Gastroesophageal sphincter (tissue), 4 donors: ENCODE results near the gene C6orf118. TPM values are rescaled to one million over a fixed set of nuclear protein-coding genes. Genes with fewer than 3 reads are reported as not detected.

Source experiments
- ATAC-seq: fragments of 150-250 bp; one replicate; pipeline ENCODE4 v1.9.1; 2016; ENCODE audit warnings: mild to moderate bottlenecking, moderate library complexity
- H3K27ac ChIP-seq, 4 donors: fragments of 200-600 bp; sonication (generic) in 3 of 4; 1 replicate in 3 of 4; 2 replicates in 1 of 4; pipeline ENCODE4 v1.5.1; 2016 to 2019
- H3K27me3 ChIP-seq: fragments of 200-600 bp; sonication (generic); one replicate; pipeline ENCODE4 v1.5.1; 2019
- H3K36me3 ChIP-seq, 2 donors: fragments of 200-600 bp; sonication (generic); one replicate each; pipeline ENCODE4 v1.5.1; 2019; ENCODE audit warnings: control low read depth in 1 of 2
- H3K4me1 ChIP-seq, 3 donors: fragments of 200-600 bp; sonication (generic); 1 replicate in 2 of 3; 2 replicates in 1 of 3; pipeline ENCODE4 v1.5.1; 2016 to 2019; ENCODE audit warnings: control low read depth in 2 of 3
- H3K4me3 ChIP-seq, 2 donors: fragments of 200-600 bp; sonication (generic); one replicate each; pipeline ENCODE4 v1.5.1; 2019; ENCODE audit warnings: mild to moderate bottlenecking in 1 of 2, moderate library complexity in 1 of 2
- H3K9me3 ChIP-seq, 3 donors: fragments of 200-600 bp; sonication (generic); one replicate each; pipeline ENCODE4 v1.5.1; 2017 to 2019; ENCODE audit warnings: control low read depth in 2 of 3
- CTCF ChIP-seq, 4 experiments: fragments of 200-600 bp in 2 of 4; fragments of 450-650 bp in 2 of 4; sonication (generic) in 1 of 4; IDR thresholded peaks; one replicate each; pipeline ENCODE4 v1.5.1; 2017 to 2019; ENCODE audit warnings: antibody characterized with exemption in 4 of 4, mild to moderate bottlenecking in 2 of 4, moderate library complexity in 2 of 4
- EP300 ChIP-seq: sonication (generic); formaldehyde crosslinking; IDR thresholded peaks from one replicate; pipeline ENCODE4 v1.6.1; 2017; ENCODE audit warnings: antibody characterized with exemption, mild to moderate bottlenecking
- POLR2A ChIP-seq, 2 donors: fragments of 450-650 bp; IDR thresholded peaks; one replicate each; pipeline ENCODE4 v1.6.1; 2017; ENCODE audit warnings: antibody characterized with exemption in 2 of 2, mild to moderate bottlenecking in 2 of 2, moderate library complexity in 1 of 2
- POLR2AphosphoS5 ChIP-seq: sonication (generic); formaldehyde crosslinking; IDR thresholded peaks from one replicate; pipeline ENCODE4 v1.6.1; 2017; ENCODE audit warnings: antibody characterized with exemption
- WGBS, 2 donors: methylation state at CpG; one replicate each; pipeline ENCODE4 v1.1.5; 2018; ENCODE audit warnings: low coverage in 1 of 2; 5-methylcytosine and 5-hydroxymethylcytosine counted together
- total RNA-seq, 4 donors: library from RNA; depleted of rRNA; stranded (reverse); fragments of >200 nt; gene quantifications; one replicate each; pipeline ENCODE4 v1.1.0, GENCODE V29; 2016

C6orf118 gene
- total RNA-seq, 4 donors from 2014 or later: 0.27 TPM; not detected in 3

DNA sequence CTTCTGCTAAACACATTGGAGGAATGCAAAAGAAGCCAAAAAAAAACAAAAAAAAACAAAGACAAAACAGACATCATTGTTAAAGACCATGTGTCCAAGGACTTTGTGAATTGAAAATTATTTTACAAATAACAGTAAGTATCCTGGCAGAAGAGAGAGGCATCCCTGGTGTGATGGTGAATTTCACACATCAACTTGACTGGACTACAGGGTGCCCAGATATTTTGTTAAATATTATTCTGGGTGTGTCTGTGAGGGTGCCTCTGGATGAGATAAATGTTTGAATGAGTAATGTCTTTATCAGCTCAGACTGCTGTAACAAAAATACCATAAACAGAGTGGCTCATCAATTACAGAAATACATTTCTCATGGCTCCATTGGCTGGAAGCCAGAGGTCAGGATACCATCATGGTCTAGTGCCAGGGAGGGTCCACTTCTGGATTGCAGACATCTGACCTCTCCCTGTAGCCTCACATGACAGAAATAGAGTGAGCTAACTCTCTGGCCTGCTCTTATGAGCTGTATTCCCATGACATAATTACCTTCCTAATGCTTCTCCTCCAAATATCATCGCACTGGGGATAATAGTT is 12.2 kb upstream of the C6orf118 start:
- Histone ChIP-seq H3K36me3 (no peaks in the 10 kb centered on the region), H3K27ac (no peak overlapping the region), H3K4me3 (no peak overlapping the region), H3K9me3 (peaks cover 0 to 25% (median 0%) of the 10 kb centered on the region in 3 donors), H3K27me3 (no peaks in the 10 kb centered on the region), H3K4me1 (no peaks in the 10 kb centered on the region)
- ATAC-seq: no peak
- 100% methylated on average over 1 of the region's 1 CpG; no CpG with 5 or more reads in 1 of the 2 donors for WGBS, 2 donors
- TF ChIP-seq POLR2A (IDR thresholded peaks at IDR 0.05) (no peak), POLR2AphosphoS5 (no peak), EP300 (no peak), CTCF (IDR thresholded peaks at IDR 0.05) (no peak)

GRCh38 chr6:165321150-165321549 is 11.7 kb upstream of the C6orf118 start:
- TF ChIP-seq CTCF (IDR thresholded peaks at IDR 0.05) (no peak), POLR2A (IDR thresholded peaks at IDR 0.05) (no peak), POLR2AphosphoS5 (no peak), EP300 (no peak)

DNA sequence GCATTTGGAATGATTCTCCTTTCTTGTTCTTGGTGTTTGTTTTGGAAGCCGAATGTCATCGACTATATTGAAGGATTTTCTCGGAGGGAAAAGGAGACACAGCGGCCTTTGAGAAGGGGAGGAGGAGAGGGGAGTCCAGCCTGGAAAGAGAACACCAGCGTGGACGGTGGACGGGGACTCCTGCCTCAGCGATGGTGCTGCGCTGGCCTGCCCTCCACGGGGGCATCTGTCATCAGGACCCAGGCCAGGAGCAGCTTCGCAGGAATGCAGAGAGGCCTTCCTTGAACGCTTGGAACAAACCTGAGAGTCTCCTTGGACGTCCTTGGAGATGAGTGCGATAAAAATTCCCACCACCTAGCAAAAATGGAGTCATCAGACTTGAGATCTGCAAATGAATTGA is 8.3 kb upstream of the C6orf118 start:
- Histone ChIP-seq H3K36me3 (no peaks in the 10 kb centered on the region), H3K4me3 (no peak overlapping the region), H3K27ac (no peak overlapping the region), H3K4me1 (no peaks in the 10 kb centered on the region), H3K27me3 (no peaks in the 10 kb centered on the region), H3K9me3 (peaks cover 0 to 25% (median 0%) of the 10 kb centered on the region in 3 donors)
- ATAC-seq: no peak
- WGBS, 2 donors: 73 to 88% methylated on average over 3 to 10 of the region's 14 CpGs
- TF ChIP-seq EP300 (no peak), CTCF (IDR thresholded peaks at IDR 0.05) (no peak), POLR2A (IDR thresholded peaks at IDR 0.05) (no peak), POLR2AphosphoS5 (no peak)

More at GRCh38 chr6:165321150-165321549, 11.7 kb upstream of the C6orf118 start:
- Histone ChIP-seq H3K4me1 (no peaks in the 10 kb centered on the region), H3K36me3 (no peaks in the 10 kb centered on the region), H3K27me3 (no peaks in the 10 kb centered on the region), H3K9me3 (peaks cover 0 to 25% (median 0%) of the 10 kb centered on the region in 3 donors), H3K27ac (no peak overlapping the region), H3K4me3 (no peak overlapping the region)
- ATAC-seq: no peak
- WGBS, 2 donors: 82 to 86% methylated on average over 2 to 3 of the region's 3 CpGs

DNA sequence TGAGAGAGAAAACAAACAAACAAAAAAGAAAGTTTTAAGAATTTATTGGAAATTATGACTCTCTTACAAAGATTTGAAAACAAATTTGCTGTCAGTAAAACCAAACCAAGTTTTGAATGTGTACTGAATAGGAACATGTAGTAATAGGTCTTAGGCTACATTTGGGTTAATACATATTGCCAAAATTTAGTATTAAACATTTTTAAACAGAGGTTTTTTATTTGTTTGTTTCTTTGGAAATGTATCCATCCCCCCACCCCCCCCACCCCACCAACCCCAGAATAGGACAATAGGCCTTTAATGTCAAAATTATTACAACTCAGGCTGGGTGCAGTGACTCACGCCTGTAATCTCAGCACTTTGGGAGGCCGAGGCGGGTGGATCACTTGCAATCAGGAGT is 2.5 kb downstream of the C6orf118 start:
- Histone ChIP-seq H3K27me3 (no peaks in the 10 kb centered on the region), H3K36me3 (no peaks in the 10 kb centered on the region), H3K27ac (no peak overlapping the region), H3K9me3 (no peaks in the 10 kb centered on the region), H3K4me1 (peaks cover 0 to 14% (median 0%) of the 10 kb centered on the region in 3 donors), H3K4me3 (no peak overlapping the region)
- TF ChIP-seq POLR2A (IDR thresholded peaks at IDR 0.05): no peak
- no peak for TF ChIP-seq CTCF (IDR thresholded peaks at IDR 0.05)
- no peak for TF ChIP-seq POLR2AphosphoS5
- TF ChIP-seq EP300: no peak
- 89% methylated on average over 3 of the region's 3 CpGs; no CpG with 5 or more reads in 1 of the 2 donors for WGBS, 2 donors
- no peak for ATAC-seq
